Measurements from ENCODE around the gene PLK5. TPM values are rescaled to one million over a fixed set of nuclear protein-coding genes. Genes with fewer than 3 reads are reported as not detected.

PLK5 gene
- total and polyA plus RNA-seq, 2 experiments from 2014 or later: 0.97 to 1.2 TPM

GRCh38 chr19:1566392-1567115 is 42.7 kb downstream of the PLK5 start:
- Histone ChIP-seq H2AFZ (no peak overlapping the region), H3K27ac (ENCODE audit: low read depth) (peak overlapping the region; percentile 92), H3K4me2 (peak overlapping the region; percentile 90), H3K4me1 (ENCODE audit: insufficient read depth) (no peaks in the 10 kb centered on the region; the same call in 1 of the 2 replicates), H3K79me2 (replicated peaks; ENCODE audit: insufficient read depth) (peaks cover 51% of the 10 kb centered on the region), H3K36me3 (ENCODE audit: insufficient read depth) (no peaks in the 10 kb centered on the region), H4K20me1 (replicated peaks; ENCODE audit: insufficient read depth) (peaks cover 35% of the 10 kb centered on the region; the same call in 1 of the 2 replicates), H3K9me2 (ENCODE audit: insufficient read depth) (no peaks in the 10 kb centered on the region), H3K27me3 (ENCODE audit: insufficient read depth) (peaks cover 25% of the 10 kb centered on the region), H3K4me3 (peak overlapping the region; percentile 89), H3F3A (replicated peaks; ENCODE audit: low read depth) (no peaks in the 10 kb centered on the region; the same call in 1 of the 2 replicates)
- H3K4me3 Mint-ChIP-seq: peak overlapping the region; percentile 63
- H3K27me3 Mint-ChIP-seq (ENCODE audit: insufficient read depth, low read depth, poor library complexity): peaks cover 30% of the 10 kb centered on the region
- H3K4me1 Mint-ChIP-seq: peaks cover 8% of the 10 kb centered on the region
- peak; percentile 89 for DNase-seq (ENCODE audit: low spot score)
- TF ChIP-seq POLR2AphosphoS5 (IDR thresholded peaks at IDR 0.05; ENCODE audit: low read depth) (peak; percentile 65), CREB1 (CRISPR knock-in tag; IDR thresholded peaks at IDR 0.05; ENCODE audit: low read depth) (no peak), REST (IDR thresholded peaks at IDR 0.05; ENCODE audit: unreplicated experiment) (no peak)
- peak; percentile 90 for ATAC-seq
- H3K27ac Mint-ChIP-seq: no peak overlapping the region
- H3K36me3 Mint-ChIP-seq (ENCODE audit: low read depth): peaks cover 30% of the 10 kb centered on the region
- H3K9me3 Mint-ChIP-seq: peaks cover 9% of the 10 kb centered on the region

- peaks cover 30% of the 10 kb centered on the region for H3K36me3 Mint-ChIP-seq (ENCODE audit: low read depth)
- Histone ChIP-seq H3K36me3 (ENCODE audit: insufficient read depth) (no peaks in the 10 kb centered on the region), H4K20me1 (replicated peaks; ENCODE audit: insufficient read depth) (peaks cover 27% of the 10 kb centered on the region; the same call in 1 of the 2 replicates), H3K27ac (ENCODE audit: low read depth) (peak overlapping the region; percentile 92; the same call in 1 of the 2 replicates), H3F3A (replicated peaks; ENCODE audit: low read depth) (no peaks in the 10 kb centered on the region; the same call in 1 of the 2 replicates), H2AFZ (no peak overlapping the region), H3K9me2 (ENCODE audit: insufficient read depth) (no peaks in the 10 kb centered on the region), H3K4me3 (peak overlapping the region; percentile 89), H3K79me2 (replicated peaks; ENCODE audit: insufficient read depth) (peaks cover 44% of the 10 kb centered on the region), H3K4me2 (peak overlapping the region; percentile 90), H3K4me1 (ENCODE audit: insufficient read depth) (no peaks in the 10 kb centered on the region; the same call in 1 of the 2 replicates), H3K27me3 (ENCODE audit: insufficient read depth) (peaks cover 25% of the 10 kb centered on the region)
- peaks cover 37% of the 10 kb centered on the region for H3K27me3 Mint-ChIP-seq (ENCODE audit: insufficient read depth, low read depth, poor library complexity)
- peaks cover 8% of the 10 kb centered on the region for H3K4me1 Mint-ChIP-seq
- ATAC-seq (no peak), DNase-seq (ENCODE audit: low spot score) (no peak)
- H3K4me3 Mint-ChIP-seq: peak overlapping the region; percentile 73
- no peak overlapping the region for H3K27ac Mint-ChIP-seq
- peaks cover 9% of the 10 kb centered on the region for H3K9me3 Mint-ChIP-seq
- TF ChIP-seq STAT1 (IDR thresholded peaks at IDR 0.05; ENCODE audit: unreplicated experiment) (no peak), ZNF331 (CRISPR knock-in tag; IDR thresholded peaks at IDR 0.05; ENCODE audit: low read depth) (no peak), EZH2 (IDR thresholded peaks at IDR 0.05; ENCODE audit: low read depth, unreplicated experiment) (no peak), CREB1 (CRISPR knock-in tag; IDR thresholded peaks at IDR 0.05; ENCODE audit: low read depth) (no peak), EZH2phosphoT487 (IDR thresholded peaks at IDR 0.05; ENCODE audit: unreplicated experiment) (no peak), ZNF462 (CRISPR knock-in tag; IDR thresholded peaks at IDR 0.05) (no peak), JUNB (IDR thresholded peaks at IDR 0.05; ENCODE audit: unreplicated experiment) (no peak), POLR2AphosphoS5 (IDR thresholded peaks at IDR 0.05; ENCODE audit: low read depth) (no peak)
Measured at GRCh38 chr19:1567116-1567847, 43.4 kb downstream of the PLK5 start.

All from GM23338 (cell line).